PFSK-1 (cell line): ENCODE data around the gene ZFP57.

Source experiments
- FOXP2 ChIP-seq: optimal IDR thresholded peaks from 2 replicates; pipeline ENCODE3; 2011; ENCODE audit warnings: borderline replicate concordance, control low read depth, inconsistent platforms; ENCODE audit not compliant: insufficient read depth; ENCODE audit errors: extremely low read length, extremely low read depth
- POLR2AphosphoS5 ChIP-seq: IDR thresholded peaks from 2 replicates; pipeline ENCODE4 v1.6.1; 2012; ENCODE audit warnings: low read depth, mild to moderate bottlenecking, control low read depth, low read length, moderate library complexity
- SIN3A ChIP-seq: IDR thresholded peaks from 2 replicates; pipeline ENCODE4 v1.6.1; 2012; ENCODE audit warnings: mild to moderate bottlenecking, low read length, moderate library complexity, borderline replicate concordance; ENCODE audit not compliant: insufficient read depth
- TAF1 ChIP-seq: IDR thresholded peaks from 2 replicates; pipeline ENCODE4 v1.6.1; 2012; ENCODE audit warnings: low read length, control low read depth, borderline replicate concordance; ENCODE audit not compliant: insufficient read depth
- TF ChIP-seq, protein P1 (sequence below), 2 experiments: IDR thresholded peaks; 2 replicates each; pipeline versions ENCODE4 v1.6.1 to v1.8.0; 2011 to 2012; ENCODE audit warnings: low read depth in 2 of 2, low read length in 2 of 2, control low read depth in 1 of 2, inconsistent platforms in 1 of 2, mild to moderate bottlenecking in 1 of 2, moderate library complexity in 1 of 2; ENCODE audit not compliant: insufficient read depth in 1 of 2

The ZFP57 gene

DNA sequence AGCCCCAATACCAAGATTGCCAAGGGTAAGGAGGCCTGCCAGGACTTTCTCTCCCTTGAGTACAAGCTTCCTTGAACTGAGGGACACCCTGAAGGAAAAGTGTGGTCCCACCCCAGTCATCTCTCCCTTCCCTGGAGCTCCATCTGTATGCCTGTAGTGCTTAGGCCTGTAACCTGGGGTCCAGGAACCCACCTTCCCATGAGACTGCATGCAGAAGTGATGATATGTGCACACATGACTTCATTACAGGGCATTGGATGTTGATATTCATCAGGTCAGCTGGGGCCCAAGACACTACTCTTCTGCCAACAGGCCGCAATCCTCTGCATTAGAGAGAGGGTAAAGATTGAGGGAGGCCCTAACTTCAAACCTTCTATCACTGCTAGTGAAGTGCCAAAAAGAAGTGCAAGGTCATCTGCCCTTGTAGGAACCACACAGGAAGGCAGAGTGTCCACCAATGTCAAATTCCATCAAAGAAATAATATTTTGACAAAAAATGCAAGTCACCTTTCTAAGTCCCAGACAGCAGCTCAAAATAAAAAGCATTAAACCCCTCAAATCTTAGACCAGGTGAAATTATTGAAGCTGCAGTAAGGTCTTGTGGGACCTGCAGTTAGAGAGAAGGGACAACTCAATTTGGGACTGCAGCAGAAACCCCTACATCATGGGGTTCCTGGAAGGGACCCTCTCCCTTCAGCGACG, 47.4 kb upstream of the ZFP57 start:
- no peak for TF ChIP-seq POLR2AphosphoS5

DNA sequence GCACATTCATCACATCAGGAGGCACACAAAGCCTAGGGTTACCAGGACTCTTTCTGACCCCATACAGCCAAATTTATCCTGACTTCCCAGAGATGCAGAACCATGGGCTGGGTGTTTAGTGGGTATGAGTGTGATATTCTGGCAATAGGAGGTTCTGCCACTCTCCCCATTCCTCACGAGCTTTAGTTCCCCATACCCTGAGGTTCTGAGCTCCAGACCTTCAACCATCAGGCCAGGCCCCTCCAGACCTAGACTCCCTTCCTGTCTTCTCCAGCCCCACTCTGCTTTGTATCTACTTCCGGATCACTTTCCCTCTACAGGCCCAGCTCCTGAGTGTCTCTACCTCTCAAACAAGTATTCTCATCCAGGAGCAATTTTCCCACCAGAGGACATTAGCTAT, 46.7 kb upstream of the ZFP57 start:
- no peak for TF ChIP-seq SIN3A
- TF ChIP-seq POLR2AphosphoS5, result no peak
- no peak for TF ChIP-seq FOXP2
- TF ChIP-seq, protein P1, sequence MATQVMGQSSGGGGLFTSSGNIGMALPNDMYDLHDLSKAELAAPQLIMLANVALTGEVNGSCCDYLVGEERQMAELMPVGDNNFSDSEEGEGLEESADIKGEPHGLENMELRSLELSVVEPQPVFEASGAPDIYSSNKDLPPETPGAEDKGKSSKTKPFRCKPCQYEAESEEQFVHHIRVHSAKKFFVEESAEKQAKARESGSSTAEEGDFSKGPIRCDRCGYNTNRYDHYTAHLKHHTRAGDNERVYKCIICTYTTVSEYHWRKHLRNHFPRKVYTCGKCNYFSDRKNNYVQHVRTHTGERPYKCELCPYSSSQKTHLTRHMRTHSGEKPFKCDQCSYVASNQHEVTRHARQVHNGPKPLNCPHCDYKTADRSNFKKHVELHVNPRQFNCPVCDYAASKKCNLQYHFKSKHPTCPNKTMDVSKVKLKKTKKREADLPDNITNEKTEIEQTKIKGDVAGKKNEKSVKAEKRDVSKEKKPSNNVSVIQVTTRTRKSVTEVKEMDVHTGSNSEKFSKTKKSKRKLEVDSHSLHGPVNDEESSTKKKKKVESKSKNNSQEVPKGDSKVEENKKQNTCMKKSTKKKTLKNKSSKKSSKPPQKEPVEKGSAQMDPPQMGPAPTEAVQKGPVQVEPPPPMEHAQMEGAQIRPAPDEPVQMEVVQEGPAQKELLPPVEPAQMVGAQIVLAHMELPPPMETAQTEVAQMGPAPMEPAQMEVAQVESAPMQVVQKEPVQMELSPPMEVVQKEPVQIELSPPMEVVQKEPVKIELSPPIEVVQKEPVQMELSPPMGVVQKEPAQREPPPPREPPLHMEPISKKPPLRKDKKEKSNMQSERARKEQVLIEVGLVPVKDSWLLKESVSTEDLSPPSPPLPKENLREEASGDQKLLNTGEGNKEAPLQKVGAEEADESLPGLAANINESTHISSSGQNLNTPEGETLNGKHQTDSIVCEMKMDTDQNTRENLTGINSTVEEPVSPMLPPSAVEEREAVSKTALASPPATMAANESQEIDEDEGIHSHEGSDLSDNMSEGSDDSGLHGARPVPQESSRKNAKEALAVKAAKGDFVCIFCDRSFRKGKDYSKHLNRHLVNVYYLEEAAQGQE (IDR thresholded peaks at IDR 0.05; ENCODE audit: insufficient read depth in 1 of 2, low read depth in 2 of 2, low read length in 2 of 2), result no peak
- no peak for TF ChIP-seq TAF1

DNA sequence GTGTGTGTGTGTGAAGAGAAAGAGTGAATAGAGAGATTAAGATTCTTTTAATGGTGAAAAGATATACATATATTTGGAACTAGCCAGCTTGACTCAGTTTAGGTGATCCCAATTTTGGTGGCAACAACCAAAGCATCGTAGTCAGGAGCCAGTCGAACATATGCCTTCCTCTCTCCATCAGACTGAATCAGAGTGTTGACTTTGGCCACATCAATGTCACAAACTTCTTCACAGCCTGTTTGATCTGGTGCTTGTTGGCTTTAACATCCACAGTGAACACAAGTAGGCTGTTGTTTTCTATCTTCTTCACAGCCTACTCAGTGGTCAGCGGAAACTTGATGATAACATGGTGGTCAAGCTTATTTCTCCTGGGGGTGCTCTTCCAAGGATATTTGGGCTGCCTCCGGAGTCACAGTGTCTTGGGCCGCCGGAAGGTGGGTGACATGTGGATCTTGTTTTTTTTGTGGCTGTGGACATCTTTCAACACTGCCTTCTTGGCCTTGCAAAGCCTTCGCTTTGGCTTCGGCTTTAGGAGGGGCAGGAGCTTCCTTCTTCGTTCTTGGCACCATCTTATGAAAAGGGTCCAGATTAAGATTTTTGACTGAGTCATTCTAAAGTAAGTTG, 45.7 kb upstream of the ZFP57 start:
- TF ChIP-seq TAF1 (no peak), FOXP2 (no peak), POLR2AphosphoS5 (no peak), SIN3A (no peak)
- TF ChIP-seq, protein P1 (IDR thresholded peaks at IDR 0.05; ENCODE audit: insufficient read depth in 1 of 2, low read depth in 2 of 2, low read length in 2 of 2), result no peak

DNA sequence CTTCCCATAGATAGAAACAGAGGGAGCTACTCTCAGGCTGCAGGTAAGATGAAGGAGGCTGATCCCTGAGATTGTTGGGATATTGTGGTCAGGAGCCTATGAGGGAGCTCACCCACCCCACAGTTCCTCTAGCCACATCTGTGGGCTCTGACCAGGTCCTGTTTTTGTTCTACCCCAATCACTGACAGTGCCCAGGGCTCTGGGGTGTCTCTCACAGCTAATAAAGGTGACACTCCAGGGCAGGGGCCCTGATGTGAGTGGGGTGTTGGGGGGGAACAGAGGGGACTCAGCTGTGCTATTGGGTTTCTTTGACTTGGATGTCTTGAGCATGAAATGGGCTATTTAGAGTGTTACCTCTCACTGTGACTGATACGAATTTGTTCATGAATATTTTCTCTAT, 45.0 kb upstream of the ZFP57 start:
- TF ChIP-seq SIN3A, result no peak
- no peak for TF ChIP-seq TAF1
- no peak for TF ChIP-seq POLR2AphosphoS5
- no peak for TF ChIP-seq FOXP2
- TF ChIP-seq, protein P1 (IDR thresholded peaks at IDR 0.05; ENCODE audit: insufficient read depth in 1 of 2, low read depth in 2 of 2, low read length in 2 of 2), result no peak

DNA sequence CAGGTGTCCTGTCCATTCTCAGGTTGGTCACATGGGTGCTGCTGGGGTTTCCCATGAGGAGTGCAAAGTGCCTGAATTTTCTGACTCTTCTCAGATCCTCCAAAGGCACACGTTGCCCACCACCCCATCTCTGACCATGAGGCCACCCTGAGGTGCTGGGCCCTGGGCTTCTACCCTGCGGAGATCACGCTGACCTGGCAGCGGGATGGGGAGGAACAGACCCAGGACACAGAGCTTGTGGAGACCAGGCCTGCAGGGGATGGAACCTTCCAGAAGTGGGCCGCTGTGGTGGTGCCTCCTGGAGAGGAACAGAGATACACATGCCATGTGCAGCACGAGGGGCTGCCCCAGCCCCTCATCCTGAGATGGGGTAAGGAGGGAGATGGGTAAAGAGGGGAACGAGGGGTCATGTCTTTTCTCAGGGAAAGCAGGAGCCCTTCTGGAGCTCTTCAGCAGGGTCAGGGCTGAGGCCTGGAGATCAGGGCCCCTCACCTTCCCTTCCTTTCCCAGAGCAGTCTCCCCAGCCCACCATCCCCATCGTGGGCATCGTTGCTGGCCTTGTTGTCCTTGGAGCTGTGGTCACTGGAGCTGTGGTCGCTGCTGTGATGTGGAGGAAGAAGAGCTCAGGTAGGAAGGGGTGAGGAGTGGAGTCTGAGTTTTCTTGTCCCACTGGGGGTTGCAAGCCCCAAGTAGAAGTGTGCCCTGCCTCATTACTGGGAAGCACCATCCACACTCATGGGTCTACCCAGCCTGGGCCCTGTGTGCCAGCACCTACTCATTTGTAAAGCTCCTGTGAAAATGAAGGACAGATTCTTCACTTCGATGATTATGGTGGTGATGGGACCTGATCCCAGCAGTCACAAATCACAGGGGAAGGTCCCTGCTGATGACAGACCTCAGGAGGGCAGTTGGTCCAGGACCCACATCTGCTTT, 44.3 kb upstream of the ZFP57 start:
- TF ChIP-seq SIN3A, result no peak
- no peak for TF ChIP-seq FOXP2
- TF ChIP-seq POLR2AphosphoS5, result no peak
- TF ChIP-seq TAF1, result no peak
- TF ChIP-seq, protein P1 (IDR thresholded peaks at IDR 0.05; ENCODE audit: insufficient read depth in 1 of 2, low read depth in 2 of 2, low read length in 2 of 2), result no peak
